Measurements from ENCODE around the gene PARP11.
A peak's percentile ranks its signal among the peaks of the same experiment; 100 is the strongest.

Gene PARP11

GRCh38 chr12:3901116-3901515, 27.9 kb upstream of the PARP11 start:
- no peak for TF ChIP-seq CTCF (IDR thresholded peaks at IDR 0.05)
- H3K4me1 ChIP-seq (ENCODE audit: control insufficient read depth in 1 of 2, insufficient read depth in 1 of 2, low read depth in 1 of 2, low read length in 1 of 2) = peaks cover 30 to 41% of the 10 kb centered on the region in 2 experiments
- no peaks in the 10 kb centered on the region for H3K9me3 ChIP-seq
- no peak overlapping the region for H3K4me3 ChIP-seq (ENCODE audit: low read depth in 1 of 2, low read length in 1 of 2)
- H3K36me3 ChIP-seq = no peaks in the 10 kb centered on the region
- H3K27ac ChIP-seq = no peak overlapping the region
- H3K27me3 ChIP-seq = no peaks in the 10 kb centered on the region

GRCh38 chr12:3898756-3899155, 25.6 kb upstream of the PARP11 start:
- no peak for TF ChIP-seq CTCF (IDR thresholded peaks at IDR 0.05)
- Histone ChIP-seq H3K27ac (peak overlapping the region; percentile 75), H3K36me3 (no peaks in the 10 kb centered on the region), H3K4me1 (ENCODE audit: control insufficient read depth in 1 of 2, insufficient read depth in 1 of 2, low read depth in 1 of 2, low read length in 1 of 2) (peaks cover 31 to 41% of the 10 kb centered on the region in 2 experiments), H3K27me3 (no peaks in the 10 kb centered on the region), H3K9me3 (no peaks in the 10 kb centered on the region), H3K4me3 (ENCODE audit: low read depth in 1 of 2, low read length in 1 of 2) (no peak overlapping the region)

GRCh38 chr12:3897371-3897971, 24.3 kb upstream of the PARP11 start:
- Histone ChIP-seq H3K36me3 (no peaks in the 10 kb centered on the region), H3K4me3 (ENCODE audit: low read depth in 1 of 2, low read length in 1 of 2) (no peak overlapping the region), H3K27me3 (no peaks in the 10 kb centered on the region), H3K9me3 (no peaks in the 10 kb centered on the region), H3K4me1 (ENCODE audit: control insufficient read depth in 1 of 2, insufficient read depth in 1 of 2, low read depth in 1 of 2, low read length in 1 of 2) (peaks cover 31 to 41% of the 10 kb centered on the region in 2 experiments), H3K27ac (peak overlapping the region; percentile 75)
- no peak for TF ChIP-seq CTCF (IDR thresholded peaks at IDR 0.05)

- Histone ChIP-seq H3K9me3 (no peaks in the 10 kb centered on the region), H3K27ac (peak overlapping the region; percentile 75), H3K36me3 (no peaks in the 10 kb centered on the region), H3K27me3 (no peaks in the 10 kb centered on the region), H3K4me3 (ENCODE audit: low read depth in 1 of 2, low read length in 1 of 2) (peak overlapping the region in 1 of 2 experiments; percentile 0), H3K4me1 (ENCODE audit: control insufficient read depth in 1 of 2, insufficient read depth in 1 of 2, low read depth in 1 of 2, low read length in 1 of 2) (peaks cover 31 to 41% of the 10 kb centered on the region in 2 experiments)
- no peak for TF ChIP-seq CTCF (IDR thresholded peaks at IDR 0.05)
These were observed 23.7 kb upstream of the PARP11 start for GRCh38 chr12:3896801-3897351.

- Histone ChIP-seq H3K27ac (peak overlapping the region; percentile 75), H3K4me1 (ENCODE audit: control insufficient read depth in 1 of 2, insufficient read depth in 1 of 2, low read depth in 1 of 2, low read length in 1 of 2) (peaks cover 31 to 41% of the 10 kb centered on the region in 2 experiments), H3K4me3 (ENCODE audit: low read depth in 1 of 2, low read length in 1 of 2) (no peak overlapping the region), H3K27me3 (no peaks in the 10 kb centered on the region), H3K36me3 (no peaks in the 10 kb centered on the region), H3K9me3 (no peaks in the 10 kb centered on the region)
- no peak for TF ChIP-seq CTCF (IDR thresholded peaks at IDR 0.05)
These were observed 23.2 kb upstream of the PARP11 start for GRCh38 chr12:3896356-3896755.
